Right lung (tissue), 5 donors: ENCODE data around the gene GPRASP2. TPM values are rescaled to one million over a fixed set of nuclear protein-coding genes. Genes with fewer than 3 reads are reported as not detected.
A peak's percentile ranks its signal among the peaks of the same experiment; 100 is the strongest.

ENCODE experiments used
- DNase-seq, 2 donors: peaks; one replicate each; pipeline ENCODE4 v3.0.0-alpha.2; 2013
- polyA plus RNA-seq, 5 donors: library from polyadenylated mRNA; unstranded; fragments of 120-200 nt; gene quantifications; one replicate each; pipeline versions ENCODE4 v1.2.1 to v1.2.3, GENCODE V29; 2013; ENCODE audit warnings: inconsistent platforms in 1 of 5, low replicate concordance in 1 of 5; ENCODE audit not compliant: insufficient read length in 5 of 5, insufficient read depth in 1 of 5

The GPRASP2 gene
- polyA plus RNA-seq, 5 donors, result 27.7 to 38.7 (median 35.6) TPM

DNA sequence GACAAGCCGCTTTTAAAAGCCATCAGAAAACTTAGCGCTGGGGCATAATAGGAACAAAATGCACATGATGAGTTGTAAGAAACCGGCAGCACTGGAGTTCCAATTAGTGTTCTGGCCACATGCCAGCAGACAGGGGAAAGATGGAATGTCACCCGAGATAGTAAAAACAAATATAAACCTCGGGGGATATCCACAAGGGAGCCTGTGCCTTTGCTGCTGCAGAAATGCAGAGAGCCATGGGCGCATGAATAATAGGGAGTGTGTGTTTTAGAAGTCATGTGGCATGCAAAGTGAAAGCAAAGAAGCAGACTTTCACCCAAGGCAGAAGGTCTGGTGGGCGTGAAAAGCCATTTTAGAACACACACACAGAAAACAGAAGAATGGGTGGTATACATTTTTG lies 27.4 kb downstream of the GPRASP2 start:
- no peak for DNase-seq

DNA sequence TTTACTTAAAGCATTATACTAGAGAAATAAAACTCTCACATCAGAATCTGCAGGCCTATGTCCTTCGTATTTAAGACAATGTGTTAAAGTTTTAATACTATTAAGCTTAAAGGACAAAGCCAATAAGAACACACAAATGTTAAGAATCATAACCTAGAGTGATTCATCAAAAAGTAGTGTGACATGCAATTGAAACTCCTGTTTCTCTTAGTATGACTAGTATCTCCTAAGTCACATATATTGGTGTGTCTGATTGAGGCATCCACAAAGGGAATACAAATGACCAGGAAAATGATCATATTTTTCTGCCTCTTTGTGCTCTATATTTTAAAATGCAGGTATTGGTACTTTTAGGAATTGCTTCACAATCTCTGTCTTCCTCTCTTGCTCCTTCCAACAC lies 32.1 kb downstream of the GPRASP2 start:
- DNase-seq, result no peak

DNA sequence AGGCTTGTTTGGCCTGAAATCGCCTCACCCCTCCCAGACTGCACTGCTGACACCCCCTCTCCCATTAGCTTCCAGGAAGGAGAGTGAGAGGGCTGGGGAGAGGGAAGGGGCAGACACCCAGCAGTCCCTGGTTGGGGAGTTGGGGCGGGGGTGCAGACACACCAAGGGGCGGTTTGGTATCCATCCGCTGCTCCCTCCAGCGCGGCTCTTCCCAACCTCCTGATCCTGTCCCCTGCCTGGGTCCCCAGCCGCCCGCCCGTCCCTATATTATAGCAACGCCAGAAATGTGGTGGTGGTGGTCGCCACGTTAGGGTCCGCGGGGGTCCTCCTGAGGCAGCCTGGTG lies 33.2 kb downstream of the GPRASP2 start:
- DNase-seq, result no peak

DNA sequence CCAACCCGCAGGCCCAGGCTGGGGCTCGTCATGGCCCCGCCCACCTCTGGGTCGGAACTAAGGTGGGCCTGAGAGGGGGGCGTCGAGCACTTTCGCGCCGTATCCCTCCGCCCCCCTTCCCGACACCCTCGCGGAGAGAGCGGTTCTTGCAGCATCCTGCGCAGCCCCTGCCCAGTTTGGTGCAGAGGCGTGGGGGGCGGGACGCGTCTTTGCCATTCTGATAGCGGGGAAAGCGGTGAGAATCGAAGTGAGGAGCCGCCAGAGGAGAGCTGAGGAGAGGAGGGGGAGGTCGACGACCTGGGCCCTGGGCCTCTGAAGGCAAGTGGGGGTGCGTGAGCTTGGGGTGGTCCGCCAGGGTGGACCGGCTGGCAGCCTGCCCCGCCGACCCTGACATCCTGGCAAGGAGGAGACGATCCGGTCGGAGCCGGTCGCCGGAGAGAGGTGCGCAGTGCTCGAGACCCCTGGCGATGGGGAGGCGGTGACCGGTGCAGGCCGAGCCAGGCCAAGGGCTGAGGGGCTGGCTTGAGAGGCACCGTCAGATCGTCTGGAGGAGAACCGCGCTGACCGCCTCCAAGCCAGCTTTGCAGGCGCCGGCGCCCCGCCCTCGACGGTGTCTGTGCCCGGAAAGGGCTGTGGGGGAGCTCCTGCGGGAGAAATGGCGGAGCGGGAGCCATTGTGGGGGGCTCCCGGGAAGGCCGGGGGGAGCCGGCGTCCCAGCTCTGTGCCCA lies 33.8 kb downstream of the GPRASP2 start:
- DNase-seq, result peak; percentile 28 to 42

DNA sequence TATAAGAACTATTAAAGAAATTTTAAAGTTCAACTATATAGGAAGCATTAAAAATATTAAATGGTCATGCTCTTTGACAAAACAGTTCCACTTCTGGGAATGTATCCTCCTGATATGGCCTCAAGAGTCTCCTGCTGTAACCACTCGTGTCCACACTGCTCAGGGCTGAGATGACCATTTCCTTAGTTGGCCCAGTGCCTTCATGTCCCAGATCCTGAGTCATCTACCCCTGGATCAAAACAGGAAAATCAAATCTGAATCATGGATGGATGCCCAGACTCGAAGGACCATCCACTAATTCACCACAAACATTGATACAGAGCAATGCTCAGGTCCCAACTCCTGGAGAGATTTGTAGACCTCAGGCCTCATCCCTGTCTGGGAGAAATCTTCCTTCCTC lies 53.0 kb downstream of the GPRASP2 start:
- no peak for DNase-seq

DNA sequence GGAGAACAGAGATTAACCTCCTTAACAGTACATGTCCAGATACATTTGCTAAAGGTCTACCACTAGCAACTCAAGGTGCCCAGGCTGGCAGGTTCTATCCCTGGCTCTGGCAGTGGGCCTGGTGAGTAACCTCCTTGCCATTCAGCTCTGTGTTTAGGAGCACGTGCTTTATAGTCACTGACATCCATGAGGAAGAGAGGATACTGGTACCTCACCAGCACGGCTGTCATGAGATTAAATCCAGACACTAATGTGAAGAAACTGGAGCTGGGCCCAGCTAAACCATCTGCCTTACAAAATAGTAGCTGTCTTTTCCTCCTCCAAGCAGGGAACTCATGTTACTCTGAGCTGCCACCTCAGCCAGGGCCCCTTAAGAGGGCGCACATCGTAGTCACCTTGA lies 53.6 kb downstream of the GPRASP2 start:
- DNase-seq, result no peak

DNA sequence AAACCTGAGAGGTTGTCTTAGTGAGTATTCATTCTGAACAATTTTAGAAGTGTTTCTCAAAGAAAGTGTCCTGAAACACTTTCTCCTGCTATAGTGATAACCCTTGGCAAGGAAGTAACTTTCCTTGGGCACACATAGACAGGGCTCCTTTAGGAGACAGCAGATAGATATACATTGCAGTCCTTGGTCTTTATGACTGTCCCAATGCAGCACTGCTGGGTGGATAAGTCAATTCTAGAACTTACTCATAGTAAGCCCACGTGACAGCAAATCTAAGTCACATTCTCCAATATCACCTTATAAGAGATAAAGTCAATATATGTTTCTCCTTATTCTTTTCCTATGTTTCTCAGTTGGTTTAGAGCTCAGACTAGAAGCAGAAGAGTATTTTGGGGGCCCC lies 55.0 kb downstream of the GPRASP2 start:
- DNase-seq, result no peak

Other genes starting within 250 kb of the GPRASP2 start
- gene TCP11X2, start 240.6 kb upstream of the GPRASP2 start, polyA plus RNA-seq, result under 1 TPM in 3 of 5 donors, not detected in 2; 0.45 to 0.59 (median 0.52) TPM
- 100 to 1,000 TPM in 1 of 5 donors, 10 to 100 TPM in 4; 48.4 to 107 (median 71.8) TPM for gene TMSB15A, start 195.7 kb upstream of the GPRASP2 start, polyA plus RNA-seq
- gene ARMCX5, start 112.9 kb upstream of the GPRASP2 start, polyA plus RNA-seq, result 10 to 100 TPM; 10.5 to 18.9 (median 17.1) TPM
- 10 to 100 TPM; 15.6 to 24.6 (median 18.3) TPM for gene GPRASP1, start 61.0 kb upstream of the GPRASP2 start, polyA plus RNA-seq
- gene GPRASP3, start 8.3 kb downstream of the GPRASP2 start, polyA plus RNA-seq, result 10 to 100 TPM; 13.2 to 19.4 (median 17.3) TPM
- under 1 TPM in 4 of 5 donors, not detected in 1; 0.37 to 0.49 (median 0.41) TPM for gene RAB40AL, start 224.8 kb downstream of the GPRASP2 start, polyA plus RNA-seq